Liver (tissue), 3 donors: ENCODE data around the gene TMEM108.

Experiments
- CTCF ChIP-seq: fragments of 150-350 bp; IDR thresholded peaks from 2 replicates; pipeline ENCODE4 v1.5.1; 2017; ENCODE audit warnings: improper control_type of control experiment, low read depth, low read length; ENCODE audit not compliant: missing input control
- EGR1 ChIP-seq, 2 donors: IDR thresholded peaks; 2 replicates each; pipeline ENCODE4 v1.6.1; 2016 to 2018; ENCODE audit warnings: antibody characterized with exemption in 2 of 2, low read depth in 2 of 2
- NR2F2 ChIP-seq: IDR thresholded peaks from 2 replicates; pipeline ENCODE4 v1.6.1; 2016; ENCODE audit warnings: antibody characterized with exemption
- ZBTB33 ChIP-seq: IDR thresholded peaks from 2 replicates; pipeline ENCODE4 v1.6.1; 2016; ENCODE audit warnings: antibody characterized with exemption
- donor health status: healthy.
- donor health status: healthy.

GRCh38 chr3:133167340-133168024 is 129.3 kb downstream of the TMEM108 start:
- TF ChIP-seq NR2F2: no peak
- no peak for TF ChIP-seq EGR1 (IDR thresholded peaks at IDR 0.05; ENCODE audit: low read depth in 2 of 2)
- no peak for TF ChIP-seq CTCF
- TF ChIP-seq ZBTB33: no peak
